ENCODE data around the gene MAP1LC3B2.

Gene MAP1LC3B2

DNA sequence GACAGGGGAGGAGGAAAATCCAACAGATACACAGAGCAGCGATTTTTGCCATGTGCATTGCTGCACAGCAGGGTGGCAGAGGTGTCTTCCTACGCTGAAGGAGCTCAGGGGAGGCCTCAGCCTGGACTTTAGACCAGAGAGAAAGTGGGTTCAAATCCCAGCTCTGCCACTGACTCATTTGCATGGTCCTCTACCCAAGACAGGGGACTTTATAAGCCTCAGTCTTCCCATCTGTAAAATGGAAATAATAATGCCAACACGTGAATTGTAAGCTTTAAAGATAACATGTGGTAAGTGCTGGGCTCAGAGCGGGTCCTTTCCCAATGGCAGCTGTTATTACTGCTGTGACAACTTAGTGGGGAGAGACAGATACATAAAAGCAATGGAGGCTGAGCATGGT, 62.0 kb downstream of the MAP1LC3B2 start:
- 82% methylated on average over 4 of the region's 4 CpGs for WGBS
- no peaks in the 10 kb centered on the region for H3K27me3 ChIP-seq (ENCODE audit: insufficient read depth, low read length)

DNA sequence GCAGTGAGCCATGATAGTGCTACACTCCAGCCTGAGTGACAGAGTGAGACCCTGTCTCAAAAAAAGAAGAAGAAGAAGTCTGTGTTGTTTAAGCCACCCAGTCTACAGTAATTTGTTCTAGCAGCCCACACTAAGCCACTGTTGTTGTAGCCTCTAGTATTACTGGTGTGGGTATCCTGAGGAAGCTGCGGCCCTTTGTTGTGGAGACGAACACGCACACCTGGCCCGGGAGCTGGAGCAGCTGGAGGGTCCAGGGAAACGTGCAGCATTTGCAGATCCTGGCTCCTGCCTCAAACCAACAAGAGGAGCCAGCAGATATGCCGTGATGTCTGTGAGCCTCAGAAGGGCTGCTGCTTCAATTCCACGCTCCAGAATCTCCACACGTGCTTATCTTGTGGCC, 65.3 kb downstream of the MAP1LC3B2 start:
- H3K36me3 ChIP-seq (ENCODE audit: insufficient read depth, low read length), result no peaks in the 10 kb centered on the region
- H3K9me3 ChIP-seq (ENCODE audit: insufficient read depth, low read depth, low read length), result peaks cover 14% of the 10 kb centered on the region
- H3K27ac ChIP-seq (ENCODE audit: low read depth, low read length), result no peak overlapping the region
- no peaks in the 10 kb centered on the region for H3K4me1 ChIP-seq (ENCODE audit: insufficient read depth, low read length)
- no peak overlapping the region for H3K9ac ChIP-seq (ENCODE audit: low read depth, low read length)
- WGBS, result 92% methylated on average over 8 of the region's 8 CpGs
- no peak overlapping the region for H3K4me3 ChIP-seq (ENCODE audit: low read length)
- no peaks in the 10 kb centered on the region for H3K27me3 ChIP-seq (ENCODE audit: insufficient read depth, low read length)

More for the DNA sequence above, 62.0 kb downstream of the MAP1LC3B2 start:
- Histone ChIP-seq H3K27ac (ENCODE audit: low read depth, low read length) (no peak overlapping the region), H3K9ac (ENCODE audit: low read depth, low read length) (no peak overlapping the region), H3K36me3 (ENCODE audit: insufficient read depth, low read length) (no peaks in the 10 kb centered on the region), H3K9me3 (ENCODE audit: insufficient read depth, low read depth, low read length) (peaks cover 14% of the 10 kb centered on the region), H3K4me1 (ENCODE audit: insufficient read depth, low read length) (peaks cover 3% of the 10 kb centered on the region; the same call in 1 of the 2 replicates), H3K4me3 (ENCODE audit: low read length) (no peak overlapping the region)

DNA sequence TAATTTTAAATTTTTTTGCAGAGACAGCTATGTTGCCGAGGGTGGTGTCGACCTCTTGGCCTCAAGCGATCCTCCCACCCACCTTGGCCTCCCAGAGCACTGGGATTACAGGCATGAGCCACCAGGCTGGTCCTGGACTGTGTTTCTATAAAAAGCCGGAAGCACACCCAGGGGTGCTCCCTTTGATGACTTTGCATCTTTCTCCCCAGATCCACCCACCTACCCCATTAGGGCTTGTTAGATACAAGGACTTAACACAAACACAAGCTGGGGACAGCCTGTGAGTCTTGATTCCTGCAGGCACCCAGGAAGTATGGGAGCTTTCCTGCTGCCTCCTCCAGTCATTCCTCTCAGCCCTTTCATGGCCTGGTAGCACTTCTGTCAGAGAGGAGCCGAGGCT, 67.0 kb downstream of the MAP1LC3B2 start:
- WGBS, result 95% methylated on average over 5 of the region's 5 CpGs
- H3K9me3 ChIP-seq (ENCODE audit: insufficient read depth, low read depth, low read length), result peaks cover 14% of the 10 kb centered on the region
- H3K9ac ChIP-seq (ENCODE audit: low read depth, low read length), result no peak overlapping the region
- H3K4me3 ChIP-seq (ENCODE audit: low read length), result no peak overlapping the region
- no peak overlapping the region for H3K27ac ChIP-seq (ENCODE audit: low read depth, low read length)
- no peaks in the 10 kb centered on the region for H3K27me3 ChIP-seq (ENCODE audit: insufficient read depth, low read length)
- H3K4me1 ChIP-seq (ENCODE audit: insufficient read depth, low read length), result 0 out of 2 replicates have a peak, but pooled peaks cover 1% of the 10 kb centered on the region
- H3K36me3 ChIP-seq (ENCODE audit: insufficient read depth, low read length), result no peaks in the 10 kb centered on the region
